GM12878 (cell line): ENCODE data around the gene RAB9B. TPM values are rescaled to one million over a fixed set of nuclear protein-coding genes. Genes with fewer than 3 reads are reported as not detected.

Experiments used
- ATAC-seq: fragments of 200-7000 bp; cut with Tn5 transposase; 3 replicates; pipeline ENCODE4 v1.9.1; 2020; ENCODE audit warnings: mild to moderate bottlenecking, moderate library complexity
- BruUV-seq: library from RNA; stranded (reverse); fragments of 400-500 nt; replicated peaks from 2 replicates; lab custom pipeline; 2021; lab: Mats Ljungman, UMichigan
- CTCF ChIA-PET: fragments of 300-600 bp; sonication (Branson Sonifier 250); formaldehyde crosslinking; extraction: SDS; loops from one replicate; lab custom pipeline; 2021; ENCODE audit warnings: inconsistent platforms; lab: Yijun Ruan, JAX
- POLR2A ChIA-PET: fragments of 350-600 bp; formaldehyde crosslinking; extraction: SDS; loops from one replicate; lab custom pipeline; 2021; ENCODE audit warnings: inconsistent platforms; lab: Charles Lee
- RAD21 ChIA-PET: fragments of 300-600 bp; sonication (Branson Sonifier 250); formaldehyde crosslinking; loops from one replicate; lab custom pipeline; 2023; ENCODE audit warnings: antibody characterized with exemption; ENCODE audit not compliant: unreplicated experiment; lab: Charles Lee
- SMC1A ChIA-PET: fragments of 300-600 bp; sonication (Branson Sonifier 250); formaldehyde crosslinking; loops from one replicate; lab custom pipeline; 2023; ENCODE audit not compliant: unreplicated experiment, uncharacterized antibody; lab: Charles Lee
- DNase-seq: peaks from one replicate; pipeline ENCODE4 v3.0.0-alpha.2; 2011; ENCODE audit warnings: low read depth, low spot score
- FAIRE-seq: peaks from 3 replicates; lab custom pipeline; 2011; peaks lifted over from hg19 to GRCh38; lab: Jason Lieb, UNC
- H2AFZ ChIP-seq: 2 replicates; pipeline ENCODE4 v1.6.0; 2011; ENCODE audit warnings: low read depth, low read length, control low read depth; ENCODE audit not compliant: control insufficient read depth
- H3K27ac ChIP-seq: 2 replicates; pipeline ENCODE4 v1.5.1; 2011; ENCODE audit warnings: control low read depth; ENCODE audit not compliant: control insufficient read depth, insufficient read depth
- H3K27me3 ChIP-seq, 2 experiments: replicated peaks in 1 of 2; 2 replicates each; pipeline versions ENCODE4 v1.6.0 to v1.6.1; 2011; ENCODE audit warnings: low read length in 1 of 2; ENCODE audit not compliant: control insufficient read depth in 2 of 2, insufficient read depth in 2 of 2
- H3K36me3 ChIP-seq, 2 experiments: 2 replicates each; pipeline ENCODE4 v1.5.1; 2011; ENCODE audit warnings: low read length in 1 of 2; ENCODE audit not compliant: control insufficient read depth in 2 of 2, insufficient read depth in 2 of 2
- H3K4me1 ChIP-seq: 2 replicates; pipeline ENCODE4 v1.6.1; 2011; ENCODE audit warnings: mild to moderate bottlenecking, low read length, moderate library complexity, mixed read lengths; ENCODE audit not compliant: control insufficient read depth, insufficient read depth
- H3K4me2 ChIP-seq: 2 replicates; pipeline ENCODE4 v1.6.0; 2011; ENCODE audit warnings: control low read depth; ENCODE audit not compliant: control insufficient read depth, insufficient read depth
- H3K4me3 ChIP-seq: fragments of 200-600 bp; sonication (generic); 2 replicates; pipeline ENCODE4 v1.5.1; 2016
- H3K79me2 ChIP-seq: 2 replicates; pipeline ENCODE4 v1.6.0; 2011; ENCODE audit warnings: low read length; ENCODE audit not compliant: control insufficient read depth, insufficient read depth
- H3K9ac ChIP-seq: 2 replicates; pipeline ENCODE4 v1.8.0; 2011; ENCODE audit warnings: low read length, control low read depth, mixed read lengths; ENCODE audit not compliant: control insufficient read depth, insufficient read depth
- H3K9me3 ChIP-seq: replicated peaks from 3 replicates; pipeline ENCODE4 v1.5.1; 2011; ENCODE audit warnings: mild to moderate bottlenecking, low read length; ENCODE audit not compliant: control insufficient read depth, insufficient read depth
- H4K20me1 ChIP-seq: 2 replicates; pipeline ENCODE4 v1.6.0; 2011; ENCODE audit not compliant: control insufficient read depth, insufficient read depth
- BRCA1 ChIP-seq: IDR thresholded peaks from 2 replicates; pipeline ENCODE4 v1.6.1; 2011; ENCODE audit warnings: low read depth, low read length, improper control_type of control experiment
- CREB1 ChIP-seq: IDR thresholded peaks from 2 replicates; pipeline ENCODE4 v1.6.1; 2012; ENCODE audit warnings: low read depth, mild to moderate bottlenecking, inconsistent platforms
- CTCF ChIP-seq, 3 experiments: IDR thresholded peaks in 2 of 3; conservative IDR thresholded peaks in 1 of 3; 2 replicates each; pipeline ENCODE4 v1.5.1; 2011; ENCODE audit warnings: low read depth in 3 of 3, low read length in 3 of 3, mild to moderate bottlenecking in 3 of 3, control low read depth in 2 of 3, moderate library complexity in 2 of 3, inconsistent platforms in 1 of 3, mixed read lengths in 1 of 3; ENCODE audit not compliant: control insufficient read depth in 2 of 3, insufficient read depth in 1 of 3; ENCODE audit errors: extremely low read depth in 1 of 3
- HDAC6 ChIP-seq: fragments of 200-600 bp; sonication (generic); IDR thresholded peaks from one replicate; pipeline ENCODE4 v1.8.0; 2017; ENCODE audit warnings: antibody characterized with exemption; ENCODE audit not compliant: unreplicated experiment
- MTA2 ChIP-seq: fragments of 450-650 bp; IDR thresholded peaks from 2 replicates; pipeline ENCODE4 v1.6.1; 2016; ENCODE audit warnings: low read depth, mild to moderate bottlenecking, moderate library complexity
- MTA3 ChIP-seq: IDR thresholded peaks from 2 replicates; pipeline ENCODE4 v1.6.1; 2012; ENCODE audit warnings: low read length, inconsistent platforms, borderline replicate concordance
- NBN ChIP-seq: fragments of 450-650 bp; IDR thresholded peaks from 2 replicates; pipeline ENCODE4 v1.6.1; 2016
- NFYA ChIP-seq: IDR thresholded peaks from 2 replicates; pipeline ENCODE4 v1.6.1; 2011; ENCODE audit warnings: low read depth, mild to moderate bottlenecking, low read length, improper control_type of control experiment, borderline replicate concordance
- NR2F1 ChIP-seq: fragments of 450-650 bp; conservative IDR thresholded peaks from 2 replicates; pipeline ENCODE4 v1.6.1; 2017; ENCODE audit warnings: mild to moderate bottlenecking
- TCF12 ChIP-seq: IDR thresholded peaks from 2 replicates; pipeline ENCODE4 v1.6.1; 2011; ENCODE audit warnings: low read depth, mild to moderate bottlenecking, low read length
- TCF7 ChIP-seq: IDR thresholded peaks from 2 replicates; pipeline ENCODE4 v1.6.1; 2014; ENCODE audit warnings: antibody characterized with exemption, borderline replicate concordance
- ZBED1 ChIP-seq: IDR thresholded peaks from 2 replicates; pipeline ENCODE4 v1.6.1; 2016; ENCODE audit warnings: borderline replicate concordance
- WGBS: methylation state at CpG from one replicate; pipeline ENCODE4 v1.1.6; 2016; ENCODE audit warnings: low lambda C conversion rate; ENCODE audit not compliant: insufficient replicate concordance, insufficient coverage; ENCODE audit errors: missing lambda C conversion rate; 5-methylcytosine and 5-hydroxymethylcytosine counted together
- in situ Hi-C: fragments of 300-500 bp; cut with MboI; formaldehyde crosslinking; loops from 9 replicates; pipeline ENCODE4 v1.14.3; 2018; ENCODE audit warnings: mixed read lengths
- intact Hi-C: fragments of 100-400 bp; cut with micrococcal nuclease; formaldehyde crosslinking; loops from one replicate; pipeline ENCODE4 v1.14.2; 2022; ENCODE audit not compliant: unreplicated experiment
- polyA plus RNA-seq, 11 experiments: library from polyadenylated mRNA; depleted of rRNA in 4 of 11; unstranded in 6 of 11; stranded (reverse) in 5 of 11; fragments of >200 nt; fragmentation: Nextera tagmentation in 4 of 11; fragmentation: Illumina TruSeq in 1 of 11; extraction: Ambion mirVana in 4 of 11; extraction: Trizol in 1 of 11; gene quantifications; 1 replicate in 1 of 11; 2 replicates in 10 of 11; pipeline versions ENCODE4 v1.2.1 to v1.2.3, GENCODE V29; 2011 to 2016; ENCODE audit warnings: inconsistent platforms in 2 of 11, missing spikeins in 2 of 11, low read depth in 1 of 11
- total RNA-seq, 4 experiments: library from RNA; depleted of rRNA in 3 of 4; stranded (reverse); fragments of >200 nt in 3 of 4; fragmentation: Illumina TruSeq in 1 of 4; extraction: Trizol in 1 of 4; gene quantifications; 2 replicates each; pipeline versions ENCODE4 v1.2.1 to v1.2.3, GENCODE V29; 2013 to 2021
- TF ChIP-seq, protein P1 (sequence below): fragments of 450-650 bp; formaldehyde crosslinking; IDR thresholded peaks from 2 replicates; pipeline ENCODE4 v1.5.0; 2022; ENCODE audit warnings: mild to moderate bottlenecking, missing genetic modification characterization

RAB9B gene
- total and polyA plus RNA-seq, 10 of the 15 experiments (the other 5 are each of a cell fraction or from before 2014, with no cell fraction given): 0.05 to 0.30 (median 0.19) TPM

DNA sequence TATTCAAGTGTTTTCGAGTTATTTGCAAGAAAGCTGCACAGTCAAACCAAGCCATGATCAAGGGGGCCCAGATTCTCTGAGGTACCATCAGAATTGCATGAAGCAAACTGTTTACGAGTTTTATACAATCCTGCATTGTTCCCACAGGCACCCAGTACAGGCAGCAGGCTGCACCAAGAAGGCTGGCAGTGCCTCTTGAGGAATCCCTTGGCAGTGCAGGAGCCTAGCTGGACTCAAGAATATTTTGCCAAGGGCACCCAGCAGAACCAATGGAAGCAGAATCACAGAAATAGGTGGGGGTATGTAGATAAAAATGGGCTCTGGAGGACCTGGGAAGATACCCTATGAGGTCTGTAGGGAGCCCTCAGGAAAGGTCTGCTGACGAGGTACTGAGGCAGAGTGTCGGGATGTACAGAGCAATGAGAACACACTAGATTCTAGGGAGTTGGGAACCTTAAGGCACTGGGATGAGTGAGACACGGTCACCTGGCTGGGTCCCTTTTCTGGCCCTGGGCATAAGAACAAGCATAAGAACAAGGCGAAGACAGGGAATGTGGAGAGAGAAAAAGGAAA is 57.9 kb downstream of the RAB9B start:
- H3K4me2 ChIP-seq: no peak overlapping the region
- no peak overlapping the region for H3K27ac ChIP-seq
- ChIA-PET SMC1A (interaction anchor here (0.6 to 1.7 kb wide), 2 partner anchors 63 to 911 kb away, joined by 3 to 4 read pairs; partner anchors contain the start of gene TMEM31), POLR2A (no interaction called here), RAD21 (no interaction called here), CTCF (interaction anchor here (0.8 to 1.5 kb wide), 2 partner anchors 10 to 63 kb away, joined by 3 read pairs; no protein-coding TSS in a partner anchor)
- no peak overlapping the region for H3K9ac ChIP-seq
- 9% methylated on average over 6 of the region's 6 CpGs for WGBS
- ATAC-seq (peak; percentile 56), DNase-seq (no peak), FAIRE-seq (no peak)
- in situ Hi-C loops (no loop called here), intact Hi-C loops (no loop called here)
- H4K20me1 ChIP-seq: no peaks in the 10 kb centered on the region
- no peak overlapping the region for H3K4me3 ChIP-seq
- H3K36me3 ChIP-seq: no peaks in the 10 kb centered on the region
- TF ChIP-seq NR2F1 (no peak), CTCF (IDR thresholded peaks at IDR 0.05 in 2 of 3, conservative IDR thresholded peaks at IDR 0.05 in 1 of 3; ENCODE audit: control insufficient read depth in 2 of 3, extremely low read depth in 1 of 3, insufficient read depth in 1 of 3, low read depth in 3 of 3, low read length in 3 of 3) (peak in 1 of 3 experiments; percentile 9; a peak in 2 of 6 replicates), TCF12 (no peak)
- H3K4me1 ChIP-seq: no peaks in the 10 kb centered on the region
- H3K27me3 ChIP-seq: peaks cover 2% of the 10 kb centered on the region in 2 experiments; a peak in 3 of 4 replicates
- H3K9me3 ChIP-seq: no peaks in the 10 kb centered on the region
- no peak overlapping the region for H2AFZ ChIP-seq
- H3K79me2 ChIP-seq: no peaks in the 10 kb centered on the region
- BruUV-seq: no TSS peak

DNA sequence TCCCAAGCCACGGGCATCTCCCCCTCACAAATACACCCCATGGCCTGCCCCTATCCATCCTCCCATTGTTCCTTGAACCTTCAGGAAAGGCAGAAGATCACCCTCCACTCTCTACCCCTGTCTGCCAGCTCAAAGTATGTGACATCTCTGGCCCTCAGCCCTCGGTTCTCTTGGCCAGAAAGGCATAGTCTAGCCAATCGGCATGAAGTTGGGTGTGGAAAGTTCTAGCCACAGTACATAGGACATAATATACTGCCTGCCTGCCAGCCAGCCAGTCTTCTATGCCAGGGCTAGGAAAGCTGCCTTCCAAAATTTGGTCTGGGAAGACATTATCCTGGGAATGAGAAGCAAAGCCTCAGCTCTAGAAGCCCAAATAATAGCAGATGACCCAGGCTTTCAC is 58.6 kb downstream of the RAB9B start:
- WGBS: 0% methylated on average over 3 of the region's 3 CpGs
- DNase-seq: no peak
- H3K9me3 ChIP-seq: no peaks in the 10 kb centered on the region
- no peaks in the 10 kb centered on the region for H4K20me1 ChIP-seq
- no TSS peak for BruUV-seq
- no peak overlapping the region for H3K9ac ChIP-seq
- no peaks in the 10 kb centered on the region for H3K79me2 ChIP-seq
- in situ Hi-C loops (no loop called here), intact Hi-C loops (no loop called here)
- no peak for FAIRE-seq
- ATAC-seq: no peak
- ChIA-PET CTCF (interaction anchor here (0.7 kb wide), 1 partner anchor 531 kb away, joined by 3 read pairs; no protein-coding TSS in a partner anchor), POLR2A (no interaction called here), SMC1A (interaction anchor here (1.7 kb wide), 1 partner anchor 62 kb away, joined by 4 read pairs; the partner anchor contains the start of gene TMEM31), RAD21 (no interaction called here)
- no peak overlapping the region for H3K4me3 ChIP-seq
- H3K27me3 ChIP-seq: peaks cover 2 to 3% of the 10 kb centered on the region in 2 experiments; a peak in 3 of 4 replicates
- no peak overlapping the region for H3K27ac ChIP-seq
- no peak overlapping the region for H2AFZ ChIP-seq
- no peak overlapping the region for H3K4me2 ChIP-seq
- no peaks in the 10 kb centered on the region for H3K4me1 ChIP-seq
- H3K36me3 ChIP-seq: no peaks in the 10 kb centered on the region
- no peak for TF ChIP-seq ZBED1
- no peak for TF ChIP-seq TCF7
- no peak for TF ChIP-seq BRCA1
- no peak for TF ChIP-seq MTA2
- TF ChIP-seq NBN: no peak
- TF ChIP-seq CREB1: no peak
- TF ChIP-seq NFYA: no peak
- no peak for TF ChIP-seq HDAC6
- no peak for TF ChIP-seq MTA3
- TF ChIP-seq, protein P1, sequence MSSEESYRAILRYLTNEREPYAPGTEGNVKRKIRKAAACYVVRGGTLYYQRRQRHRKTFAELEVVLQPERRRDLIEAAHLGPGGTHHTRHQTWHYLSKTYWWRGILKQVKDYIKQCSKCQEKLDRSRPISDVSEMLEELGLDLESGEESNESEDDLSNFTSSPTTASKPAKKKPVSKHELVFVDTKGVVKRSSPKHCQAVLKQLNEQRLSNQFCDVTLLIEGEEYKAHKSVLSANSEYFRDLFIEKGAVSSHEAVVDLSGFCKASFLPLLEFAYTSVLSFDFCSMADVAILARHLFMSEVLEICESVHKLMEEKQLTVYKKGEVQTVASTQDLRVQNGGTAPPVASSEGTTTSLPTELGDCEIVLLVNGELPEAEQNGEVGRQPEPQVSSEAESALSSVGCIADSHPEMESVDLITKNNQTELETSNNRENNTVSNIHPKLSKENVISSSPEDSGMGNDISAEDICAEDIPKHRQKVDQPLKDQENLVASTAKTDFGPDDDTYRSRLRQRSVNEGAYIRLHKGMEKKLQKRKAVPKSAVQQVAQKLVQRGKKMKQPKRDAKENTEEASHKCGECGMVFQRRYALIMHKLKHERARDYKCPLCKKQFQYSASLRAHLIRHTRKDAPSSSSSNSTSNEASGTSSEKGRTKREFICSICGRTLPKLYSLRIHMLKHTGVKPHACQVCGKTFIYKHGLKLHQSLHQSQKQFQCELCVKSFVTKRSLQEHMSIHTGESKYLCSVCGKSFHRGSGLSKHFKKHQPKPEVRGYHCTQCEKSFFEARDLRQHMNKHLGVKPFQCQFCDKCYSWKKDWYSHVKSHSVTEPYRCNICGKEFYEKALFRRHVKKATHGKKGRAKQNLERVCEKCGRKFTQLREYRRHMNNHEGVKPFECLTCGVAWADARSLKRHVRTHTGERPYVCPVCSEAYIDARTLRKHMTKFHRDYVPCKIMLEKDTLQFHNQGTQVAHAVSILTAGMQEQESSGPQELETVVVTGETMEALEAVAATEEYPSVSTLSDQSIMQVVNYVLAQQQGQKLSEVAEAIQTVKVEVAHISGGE (CRISPR knock-in tag): no peak
